ENCODE results near the gene CACNA2D3. TPM values are rescaled to one million over a fixed set of nuclear protein-coding genes. Genes with fewer than 3 reads are reported as not detected.

CACNA2D3 gene
- total RNA-seq, 1 donor from 2014 or later: 10.0 TPM

- Mint-ChIP-seq H3K27me3 (ENCODE audit: unreplicated experiment) (no peaks in the 10 kb centered on the region), H3K4me3 (ENCODE audit: unreplicated experiment) (no peak overlapping the region), H3K4me1 (ENCODE audit: low read depth, unreplicated experiment) (peaks cover 6% of the 10 kb centered on the region), H3K9me3 (ENCODE audit: unreplicated experiment) (peaks cover 2% of the 10 kb centered on the region), H3K27ac (ENCODE audit: unreplicated experiment) (no peak overlapping the region), H3K36me3 (ENCODE audit: unreplicated experiment) (no peaks in the 10 kb centered on the region)
- DNase-seq: no peak
- no peak for TF ChIP-seq CTCF (IDR thresholded peaks at IDR 0.05; ENCODE audit: partially characterized antibody, unreplicated experiment)
These were observed 156.7 kb downstream of the CACNA2D3 start for GRCh38 chr3:54279005-54279583.

GRCh38 chr3:54283470-54283869, 161.1 kb downstream of the CACNA2D3 start:
- no peak for DNase-seq
- no peak for TF ChIP-seq CTCF (IDR thresholded peaks at IDR 0.05; ENCODE audit: partially characterized antibody, unreplicated experiment)
- Mint-ChIP-seq H3K4me3 (ENCODE audit: unreplicated experiment) (no peak overlapping the region), H3K4me1 (ENCODE audit: low read depth, unreplicated experiment) (no peaks in the 10 kb centered on the region), H3K36me3 (ENCODE audit: unreplicated experiment) (no peaks in the 10 kb centered on the region), H3K27ac (ENCODE audit: unreplicated experiment) (no peak overlapping the region), H3K9me3 (ENCODE audit: unreplicated experiment) (peaks cover 1% of the 10 kb centered on the region), H3K27me3 (ENCODE audit: unreplicated experiment) (peaks cover 3% of the 10 kb centered on the region)

GRCh38 chr3:54294214-54294613, 171.9 kb downstream of the CACNA2D3 start:
- Mint-ChIP-seq H3K4me1 (ENCODE audit: low read depth, unreplicated experiment) (no peaks in the 10 kb centered on the region), H3K36me3 (ENCODE audit: unreplicated experiment) (no peaks in the 10 kb centered on the region), H3K27me3 (ENCODE audit: unreplicated experiment) (peaks cover 7% of the 10 kb centered on the region), H3K27ac (ENCODE audit: unreplicated experiment) (no peak overlapping the region), H3K9me3 (ENCODE audit: unreplicated experiment) (peaks cover 2% of the 10 kb centered on the region), H3K4me3 (ENCODE audit: unreplicated experiment) (no peak overlapping the region)
- DNase-seq: no peak
- TF ChIP-seq CTCF (IDR thresholded peaks at IDR 0.05; ENCODE audit: partially characterized antibody, unreplicated experiment): no peak

GRCh38 chr3:54296531-54296930, 174.2 kb downstream of the CACNA2D3 start:
- Mint-ChIP-seq H3K4me3 (ENCODE audit: unreplicated experiment) (no peak overlapping the region), H3K9me3 (ENCODE audit: unreplicated experiment) (peaks cover 2% of the 10 kb centered on the region), H3K27me3 (ENCODE audit: unreplicated experiment) (peaks cover 7% of the 10 kb centered on the region), H3K36me3 (ENCODE audit: unreplicated experiment) (no peaks in the 10 kb centered on the region), H3K4me1 (ENCODE audit: low read depth, unreplicated experiment) (no peaks in the 10 kb centered on the region), H3K27ac (ENCODE audit: unreplicated experiment) (no peak overlapping the region)
- DNase-seq: no peak
- no peak for TF ChIP-seq CTCF (IDR thresholded peaks at IDR 0.05; ENCODE audit: partially characterized antibody, unreplicated experiment)

GRCh38 chr3:54299169-54299935, 177.0 kb downstream of the CACNA2D3 start:
- peaks cover 8% of the 10 kb centered on the region for H3K27me3 Mint-ChIP-seq (ENCODE audit: unreplicated experiment)
- no peak for TF ChIP-seq CTCF (IDR thresholded peaks at IDR 0.05; ENCODE audit: partially characterized antibody, unreplicated experiment)

More at GRCh38 chr3:54299169-54299935, 177.0 kb downstream of the CACNA2D3 start:
- H3K4me3 Mint-ChIP-seq (ENCODE audit: unreplicated experiment): no peak overlapping the region
- DNase-seq: no peak
- H3K9me3 Mint-ChIP-seq (ENCODE audit: unreplicated experiment): peaks cover 4% of the 10 kb centered on the region
- no peak overlapping the region for H3K27ac Mint-ChIP-seq (ENCODE audit: unreplicated experiment)
- H3K36me3 Mint-ChIP-seq (ENCODE audit: unreplicated experiment): no peaks in the 10 kb centered on the region
- H3K4me1 Mint-ChIP-seq (ENCODE audit: low read depth, unreplicated experiment): peaks cover 13% of the 10 kb centered on the region
